IgD-negative memory B cell (primary cell): ENCODE measurements around the gene LMX1B. TPM values are rescaled to one million over a fixed set of nuclear protein-coding genes. Genes with fewer than 3 reads are reported as not detected.

Source experiments
- H3K27ac Mint-ChIP-seq, 3 donors: one replicate each; pipeline ENCODE4 v1.8.0; 2020 to 2022; ENCODE audit warnings: mild to moderate bottlenecking in 3 of 3, mixed read lengths in 3 of 3, moderate library complexity in 1 of 3
- H3K27me3 Mint-ChIP-seq: one replicate; pipeline ENCODE4 v1.8.0; 2021; ENCODE audit warnings: mixed read lengths
- H3K36me3 Mint-ChIP-seq: one replicate; pipeline ENCODE4 v1.8.0; 2020; ENCODE audit warnings: mild to moderate bottlenecking, mixed read lengths
- H3K4me1 Mint-ChIP-seq, 3 donors: one replicate each; pipeline ENCODE4 v1.8.0; 2020 to 2022; ENCODE audit warnings: mixed read lengths in 3 of 3, mild to moderate bottlenecking in 1 of 3
- H3K4me3 Mint-ChIP-seq, 4 donors: one replicate each; pipeline ENCODE4 v1.8.0; 2020 to 2022; ENCODE audit warnings: mild to moderate bottlenecking in 4 of 4, mixed read lengths in 4 of 4, moderate library complexity in 3 of 4
- H3K9me3 Mint-ChIP-seq, 3 donors: one replicate each; pipeline ENCODE4 v1.8.0; 2020 to 2021; ENCODE audit warnings: mixed read lengths in 3 of 3, mild to moderate bottlenecking in 1 of 3
- polyA plus RNA-seq: library from polyadenylated mRNA; unstranded; fragments of 300-500 nt; fragmentation: Illumina TruSeq; gene quantifications from one replicate; pipeline ENCODE4 v1.2.3, GENCODE V29; 2021

The LMX1B gene
- polyA plus RNA-seq, 1 donor from 2014 or later: not detected

DNA sequence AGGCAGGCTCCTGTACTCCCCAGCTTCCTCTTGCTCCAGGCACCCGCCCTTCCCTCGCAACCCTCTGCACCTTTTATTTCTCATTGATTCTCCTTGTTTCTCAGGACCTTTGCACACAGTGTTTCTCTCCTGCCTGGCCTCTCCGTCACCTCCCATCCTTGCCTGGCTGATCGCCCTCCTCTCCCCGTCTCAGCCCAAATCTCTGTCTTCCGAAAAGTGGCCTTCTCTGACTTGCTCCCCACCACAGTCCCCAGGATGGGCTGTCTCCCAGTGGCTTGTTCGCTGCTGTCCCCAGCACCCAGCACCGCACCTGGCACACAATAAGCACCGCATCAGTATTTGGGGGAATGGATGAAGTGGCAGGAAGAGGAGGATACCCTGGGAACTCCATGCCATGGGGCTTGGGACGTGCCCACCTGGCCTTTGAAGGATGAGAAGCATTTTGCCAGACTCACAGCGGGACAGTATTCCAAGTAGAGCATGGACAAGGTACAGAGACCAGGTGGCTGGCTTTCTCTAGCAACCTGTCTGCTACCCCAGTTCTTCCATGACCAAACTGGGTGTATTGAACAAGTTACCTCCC is 62.5 kb downstream of the LMX1B start:
- Mint-ChIP-seq H3K27ac (no peak overlapping the region), H3K4me1 (peaks cover 0 to 4% (median 0%) of the 10 kb centered on the region in 3 donors), H3K36me3 (no peaks in the 10 kb centered on the region), H3K4me3 (peak overlapping the region in 1 of 4 donors; percentile 67), H3K9me3 (peaks cover 0 to 3% (median 0%) of the 10 kb centered on the region in 3 donors), H3K27me3 (peaks cover 50% of the 10 kb centered on the region)

DNA sequence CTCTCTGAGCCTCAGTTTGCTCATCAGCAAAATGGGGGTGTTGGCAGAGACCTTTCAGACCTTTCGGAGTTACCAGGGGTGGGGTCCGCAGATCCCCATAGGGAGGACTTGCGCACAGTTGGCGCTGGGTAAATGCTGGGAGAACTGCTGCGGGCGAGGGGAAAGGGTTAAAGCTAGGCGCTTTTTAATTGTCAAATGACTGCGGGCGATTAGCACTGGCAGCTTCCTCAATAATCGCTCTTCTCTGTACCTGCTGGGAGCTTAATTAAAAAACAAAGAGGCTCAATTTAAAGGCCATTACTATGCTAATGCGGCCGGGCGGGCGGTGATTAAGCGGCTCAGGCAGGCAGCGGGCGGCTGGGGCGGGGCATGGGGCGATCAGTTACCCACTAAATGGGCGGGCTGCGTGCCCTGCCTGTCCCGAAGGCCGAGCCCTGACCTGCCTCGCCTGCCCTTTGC is 63.0 kb downstream of the LMX1B start:
- no peak overlapping the region for H3K4me3 Mint-ChIP-seq
- peaks cover 53% of the 10 kb centered on the region for H3K27me3 Mint-ChIP-seq
- H3K27ac Mint-ChIP-seq: no peak overlapping the region

GRCh38 chr9:126677188-126678084 is 63.7 kb downstream of the LMX1B start:
- H3K4me3 Mint-ChIP-seq: no peak overlapping the region

More for the DNA sequence above, 63.0 kb downstream of the LMX1B start:
- Mint-ChIP-seq H3K9me3 (peaks cover 0 to 3% (median 0%) of the 10 kb centered on the region in 3 donors), H3K36me3 (no peaks in the 10 kb centered on the region), H3K4me1 (peaks cover 0 to 4% (median 0%) of the 10 kb centered on the region in 3 donors)

DNA sequence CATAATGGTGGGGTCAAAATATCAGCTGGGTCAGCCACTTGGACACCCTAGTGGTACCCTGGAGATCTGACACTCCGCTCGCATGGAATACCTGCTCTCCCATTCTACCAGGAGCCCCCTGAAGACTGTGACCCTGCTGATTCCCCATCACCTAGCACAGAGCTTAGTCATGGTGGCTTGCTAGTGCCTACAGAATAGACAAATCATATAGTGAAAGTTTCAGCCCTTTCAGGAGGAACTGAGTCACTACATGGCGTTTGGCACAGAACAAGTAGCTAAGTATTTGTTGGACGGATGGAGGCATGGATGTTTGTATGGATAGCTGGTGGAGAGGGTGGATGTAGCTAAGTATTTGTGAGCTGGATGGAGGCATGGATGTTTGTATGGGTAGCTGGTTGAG is 65.3 kb downstream of the LMX1B start:
- H3K9me3 Mint-ChIP-seq: peaks cover 0 to 3% (median 0%) of the 10 kb centered on the region in 3 donors

More at GRCh38 chr9:126677188-126678084, 63.7 kb downstream of the LMX1B start:
- Mint-ChIP-seq H3K4me1 (peaks cover 0 to 4% (median 0%) of the 10 kb centered on the region in 3 donors), H3K27ac (no peak overlapping the region), H3K9me3 (peaks cover 0 to 3% (median 0%) of the 10 kb centered on the region in 3 donors), H3K36me3 (no peaks in the 10 kb centered on the region), H3K27me3 (peaks cover 51% of the 10 kb centered on the region)

DNA sequence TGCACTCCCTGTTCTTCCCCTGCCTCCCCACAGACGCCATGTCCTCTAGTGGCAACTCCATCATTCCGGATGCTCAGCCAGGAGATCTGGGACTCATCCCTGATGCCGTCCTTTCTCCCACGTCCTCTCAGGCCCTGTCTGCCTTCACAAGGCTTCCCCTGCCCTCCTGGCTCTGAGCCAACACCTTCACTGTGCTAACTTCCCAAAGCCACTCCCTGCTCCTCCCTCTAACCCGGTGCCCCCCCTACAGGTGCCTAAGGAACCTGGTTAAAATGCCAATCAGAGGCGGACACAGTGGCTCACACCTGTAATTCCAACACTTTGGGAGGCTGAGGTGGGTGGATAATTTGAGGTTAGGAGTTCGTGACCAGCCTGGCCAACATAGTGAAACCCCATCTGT is 67.6 kb downstream of the LMX1B start:
- Mint-ChIP-seq H3K27me3 (peaks cover 61% of the 10 kb centered on the region), H3K27ac (no peak overlapping the region), H3K4me3 (no peak overlapping the region), H3K36me3 (no peaks in the 10 kb centered on the region), H3K4me1 (peaks cover 0 to 4% (median 0%) of the 10 kb centered on the region in 3 donors), H3K9me3 (peaks cover 0 to 2% (median 0%) of the 10 kb centered on the region in 3 donors)

More for the DNA sequence above, 65.3 kb downstream of the LMX1B start:
- H3K4me1 Mint-ChIP-seq: peaks cover 0 to 7% (median 0%) of the 10 kb centered on the region in 3 donors
- no peak overlapping the region for H3K4me3 Mint-ChIP-seq
- H3K27ac Mint-ChIP-seq: no peak overlapping the region
- peaks cover 57% of the 10 kb centered on the region for H3K27me3 Mint-ChIP-seq
- H3K36me3 Mint-ChIP-seq: no peaks in the 10 kb centered on the region

DNA sequence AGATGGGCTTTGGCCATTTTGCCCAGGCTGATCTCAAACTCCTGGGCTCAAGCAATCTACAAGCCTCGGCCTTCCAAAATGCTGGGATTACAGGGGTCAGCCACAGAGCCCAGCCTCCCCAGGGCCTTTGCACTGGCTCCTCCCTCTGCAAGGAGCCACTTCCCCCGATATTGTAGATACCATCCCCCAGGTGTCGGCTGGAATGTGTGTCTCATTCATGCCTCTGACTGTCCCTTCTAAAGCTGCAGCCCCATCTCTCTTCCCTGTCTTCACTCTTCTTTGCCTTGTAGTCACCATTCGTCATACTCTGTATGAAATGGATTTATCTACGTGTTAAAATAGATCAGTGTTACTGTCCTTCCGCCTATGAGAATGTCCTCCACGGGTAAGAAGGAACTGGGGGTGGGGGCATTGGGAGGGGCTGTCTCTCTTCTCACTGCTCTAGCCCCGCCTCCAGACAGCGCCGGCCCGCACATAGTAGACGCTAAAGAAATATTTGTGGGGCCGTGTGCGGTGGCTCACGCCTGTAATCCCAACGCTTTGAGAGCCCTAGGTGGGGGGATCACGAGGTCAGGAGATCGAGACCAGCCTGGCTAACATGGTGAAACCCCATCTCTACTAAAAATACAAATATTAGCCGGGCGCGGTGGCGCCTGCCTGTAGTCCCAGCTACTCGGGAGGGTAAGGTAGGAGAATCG is 68.5 kb downstream of the LMX1B start:
- Mint-ChIP-seq H3K4me1 (peaks cover 0 to 4% (median 0%) of the 10 kb centered on the region in 3 donors), H3K9me3 (peaks cover 0 to 2% (median 0%) of the 10 kb centered on the region in 3 donors), H3K4me3 (peak overlapping the region in 1 of 4 donors; percentile 13), H3K27ac (no peak overlapping the region), H3K27me3 (peaks cover 58% of the 10 kb centered on the region), H3K36me3 (no peaks in the 10 kb centered on the region)

DNA sequence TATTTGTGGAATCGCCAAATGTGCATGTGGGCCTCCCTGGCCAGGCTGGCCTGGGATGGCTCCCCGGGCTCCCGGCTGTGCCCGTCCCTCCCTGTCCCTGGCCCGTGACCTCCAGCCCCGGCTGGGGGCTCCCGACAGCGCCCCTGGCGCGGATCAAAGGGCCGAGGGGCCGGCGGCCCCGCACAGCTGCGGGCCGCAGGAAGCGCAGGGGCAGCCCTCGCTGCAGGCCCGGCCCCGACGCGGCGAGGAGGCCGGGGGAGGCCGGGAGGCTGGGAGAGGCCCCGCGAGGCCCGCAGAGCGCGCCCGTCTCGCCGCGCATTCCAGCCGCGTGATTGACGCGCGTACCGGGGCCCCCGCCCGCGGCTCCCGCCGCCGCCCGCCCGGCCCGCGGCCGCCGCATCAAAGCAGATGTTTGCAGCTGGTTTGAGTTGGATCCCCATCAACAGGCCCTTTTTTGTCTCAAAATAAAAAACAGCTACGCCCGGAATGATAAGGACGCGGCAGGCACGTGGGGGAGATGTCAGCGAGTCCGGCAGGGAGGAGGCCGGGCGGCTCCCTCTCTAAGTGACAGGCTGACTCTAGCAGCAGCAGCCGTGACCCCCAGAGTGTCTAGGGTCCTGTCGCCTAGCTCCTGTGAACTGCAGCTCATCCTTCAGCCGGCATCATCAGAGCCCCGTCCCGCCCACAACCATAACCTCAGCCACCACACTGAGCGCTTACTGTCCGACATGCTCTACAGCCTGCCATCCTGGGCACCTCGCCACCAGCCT is 69.4 kb downstream of the LMX1B start:
- peak overlapping the region in 3 of 4 donors; percentile 34 to 77 (median 44) for H3K4me3 Mint-ChIP-seq
- H3K36me3 Mint-ChIP-seq: no peaks in the 10 kb centered on the region
- peaks cover 58% of the 10 kb centered on the region for H3K27me3 Mint-ChIP-seq
- peaks cover 0 to 3% (median 0%) of the 10 kb centered on the region in 3 donors for H3K4me1 Mint-ChIP-seq
- H3K9me3 Mint-ChIP-seq: peaks cover 0 to 2% (median 0%) of the 10 kb centered on the region in 3 donors
- no peak overlapping the region for H3K27ac Mint-ChIP-seq

DNA sequence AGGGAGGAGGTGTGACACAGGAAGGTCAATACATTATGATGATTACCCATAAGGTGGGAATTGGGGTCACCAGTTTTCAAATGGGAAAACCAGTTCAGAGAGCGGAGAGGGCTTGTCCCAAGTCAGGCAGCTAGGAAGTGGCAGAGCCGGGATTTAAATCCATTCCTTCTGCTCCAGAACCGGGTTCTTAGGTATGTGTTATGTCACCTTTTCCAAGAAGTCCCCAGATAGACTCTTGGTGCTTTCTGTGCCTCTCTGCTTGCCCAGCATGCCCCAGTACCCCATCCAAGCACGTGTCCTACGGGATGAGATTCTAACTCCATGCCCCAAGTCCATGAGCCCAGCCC is 69.9 kb downstream of the LMX1B start:
- peak overlapping the region in 3 of 4 donors; percentile 34 to 77 (median 44) for H3K4me3 Mint-ChIP-seq
- no peak overlapping the region for H3K27ac Mint-ChIP-seq
- peaks cover 0 to 2% (median 0%) of the 10 kb centered on the region in 3 donors for H3K9me3 Mint-ChIP-seq
- no peaks in the 10 kb centered on the region for H3K36me3 Mint-ChIP-seq
- peaks cover 0 to 3% (median 0%) of the 10 kb centered on the region in 3 donors for H3K4me1 Mint-ChIP-seq
- peaks cover 58% of the 10 kb centered on the region for H3K27me3 Mint-ChIP-seq

GRCh38 chr9:126684345-126684744 is 70.6 kb downstream of the LMX1B start:
- H3K27me3 Mint-ChIP-seq: peaks cover 58% of the 10 kb centered on the region
- no peak overlapping the region for H3K27ac Mint-ChIP-seq
- no peak overlapping the region for H3K4me3 Mint-ChIP-seq
- peaks cover 0 to 2% (median 0%) of the 10 kb centered on the region in 3 donors for H3K9me3 Mint-ChIP-seq
- H3K4me1 Mint-ChIP-seq: peaks cover 0 to 3% (median 0%) of the 10 kb centered on the region in 3 donors
- no peaks in the 10 kb centered on the region for H3K36me3 Mint-ChIP-seq

DNA sequence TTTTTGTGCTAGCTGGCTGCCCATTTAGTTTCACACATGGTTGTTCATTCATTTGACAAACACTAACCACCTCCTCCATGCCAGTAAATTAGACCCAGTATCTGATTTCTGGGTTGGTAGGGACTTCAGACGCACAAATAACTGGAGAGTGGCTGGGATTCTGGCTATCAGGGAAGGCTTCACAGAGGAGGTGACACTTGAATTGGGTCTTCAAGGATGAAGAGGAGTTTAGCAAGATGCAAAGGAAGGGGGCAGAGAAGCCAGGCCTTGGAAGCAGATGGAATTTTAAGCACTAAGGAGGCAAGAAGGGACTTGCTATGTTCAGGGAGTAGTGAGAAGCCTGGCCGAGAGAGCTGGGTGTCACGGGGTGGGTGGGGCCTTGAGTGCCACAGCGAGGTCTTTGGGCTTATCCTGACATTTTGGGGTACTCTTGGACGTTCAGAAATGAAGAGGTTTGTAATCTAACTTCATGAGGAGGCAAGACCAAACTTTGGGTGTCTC is 71.3 kb downstream of the LMX1B start:
- Mint-ChIP-seq H3K36me3 (no peaks in the 10 kb centered on the region), H3K9me3 (peaks cover 0 to 2% (median 0%) of the 10 kb centered on the region in 3 donors), H3K27me3 (peaks cover 60% of the 10 kb centered on the region), H3K4me3 (no peak overlapping the region), H3K27ac (no peak overlapping the region), H3K4me1 (peaks cover 0 to 3% (median 0%) of the 10 kb centered on the region in 3 donors)

DNA sequence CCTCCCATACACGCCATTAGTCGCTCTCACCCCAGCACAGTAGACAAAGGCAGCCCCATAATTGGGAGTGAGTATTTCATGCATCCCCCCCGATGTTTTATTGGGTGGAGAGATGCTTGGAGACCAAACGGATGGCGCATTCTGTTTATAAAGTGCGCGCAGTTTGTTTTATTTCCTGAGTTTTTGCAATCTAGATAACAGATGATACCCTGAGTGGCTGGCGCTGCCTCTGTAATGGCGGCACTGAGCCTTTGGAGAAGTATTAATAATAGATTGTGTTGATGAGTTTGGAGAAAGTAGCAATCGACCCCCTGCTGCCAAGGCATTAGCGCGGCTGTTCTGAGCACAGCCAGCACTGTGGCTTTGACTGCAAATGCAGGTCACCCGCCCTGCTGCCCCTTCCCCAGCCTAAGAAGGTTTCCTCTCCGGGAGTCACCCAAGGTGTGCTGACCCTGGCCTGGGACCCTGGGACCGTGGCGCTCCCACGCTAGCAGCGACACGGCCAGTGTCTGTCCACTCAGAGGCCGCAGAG is 74.3 kb downstream of the LMX1B start:
- peaks cover 46% of the 10 kb centered on the region for H3K27me3 Mint-ChIP-seq
- H3K4me1 Mint-ChIP-seq: peaks cover 0 to 3% (median 0%) of the 10 kb centered on the region in 3 donors
- no peaks in the 10 kb centered on the region for H3K36me3 Mint-ChIP-seq
- H3K27ac Mint-ChIP-seq: no peak overlapping the region
- no peak overlapping the region for H3K4me3 Mint-ChIP-seq
- H3K9me3 Mint-ChIP-seq: peaks cover 0 to 2% (median 0%) of the 10 kb centered on the region in 3 donors

- H3K27me3 Mint-ChIP-seq: peaks cover 42% of the 10 kb centered on the region
- H3K4me1 Mint-ChIP-seq: no peaks in the 10 kb centered on the region
- H3K27ac Mint-ChIP-seq: no peak overlapping the region
- H3K4me3 Mint-ChIP-seq: no peak overlapping the region
- peaks cover 0 to 2% (median 0%) of the 10 kb centered on the region in 3 donors for H3K9me3 Mint-ChIP-seq
- no peaks in the 10 kb centered on the region for H3K36me3 Mint-ChIP-seq
Measured at GRCh38 chr9:126688617-126689016, 74.9 kb downstream of the LMX1B start.

DNA sequence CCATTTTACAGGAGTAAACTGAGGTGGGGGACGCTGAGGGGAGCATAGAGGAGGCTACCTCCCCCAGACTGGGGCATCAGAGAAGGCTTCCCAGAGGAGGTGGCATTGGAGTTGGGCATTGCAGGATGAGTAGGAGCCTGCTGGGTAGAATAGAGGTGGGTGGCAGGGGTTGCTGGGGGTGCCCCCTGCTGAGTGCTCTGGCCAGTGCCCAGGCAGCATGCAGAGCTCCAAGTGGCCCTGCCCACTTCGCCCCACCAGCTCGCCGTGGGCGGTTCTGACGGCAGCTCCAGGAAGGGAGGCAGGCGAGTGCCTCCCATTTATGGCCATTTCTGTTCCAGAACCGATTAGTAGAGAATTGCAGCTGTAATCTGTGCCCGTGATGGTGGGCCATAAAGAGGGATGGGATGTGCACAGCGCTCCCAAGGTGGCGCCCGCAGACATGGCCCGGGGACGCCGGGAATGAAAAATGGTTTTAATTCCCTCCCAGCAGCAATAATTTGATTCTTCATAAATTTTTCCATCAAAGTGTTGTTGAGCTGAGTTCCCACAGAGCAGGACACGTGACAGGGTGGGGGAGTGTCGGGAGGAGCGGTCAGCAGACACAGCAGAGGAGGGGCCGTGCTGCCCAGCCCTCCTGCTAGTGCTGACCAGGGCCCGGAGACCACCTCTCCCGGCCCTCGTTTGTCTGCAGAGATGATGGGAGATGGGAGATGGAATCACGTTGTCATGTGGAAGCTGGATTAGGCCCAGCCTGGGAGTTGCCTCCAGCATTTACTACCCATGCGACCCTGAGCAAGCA is 75.5 kb downstream of the LMX1B start:
- no peak overlapping the region for H3K4me3 Mint-ChIP-seq
- no peak overlapping the region for H3K27ac Mint-ChIP-seq

More for the DNA sequence above, 75.5 kb downstream of the LMX1B start:
- peaks cover 36% of the 10 kb centered on the region for H3K27me3 Mint-ChIP-seq
- H3K36me3 Mint-ChIP-seq: no peaks in the 10 kb centered on the region
- no peaks in the 10 kb centered on the region for H3K4me1 Mint-ChIP-seq
- H3K9me3 Mint-ChIP-seq: peaks cover 0 to 2% (median 0%) of the 10 kb centered on the region in 3 donors
